Liver (tissue), 9 donors: Measurements from ENCODE around the gene MISP. TPM values are rescaled to one million over a fixed set of nuclear protein-coding genes. Genes with fewer than 3 reads are reported as not detected.

Experiments used
- DNase-seq: peaks from one replicate; pipeline ENCODE4 v3.0.0-alpha.2; 2017; ENCODE audit warnings: low spot score
- H3K27ac ChIP-seq, 2 donors: one replicate each; pipeline ENCODE4 v1.7.0; 2013; ENCODE audit warnings: inconsistent platforms in 2 of 2, low read length in 2 of 2, control low read depth in 1 of 2, low read depth in 1 of 2, mild to moderate bottlenecking in 1 of 2
- H3K27me3 ChIP-seq, 4 donors: one replicate each; pipeline versions ENCODE4 v1.6.1 to v1.7.0; 2013; ENCODE audit warnings: low read length in 3 of 4, inconsistent platforms in 1 of 4, mild to moderate bottlenecking in 1 of 4, moderate library complexity in 1 of 4; ENCODE audit not compliant: control insufficient read depth in 4 of 4, insufficient read depth in 4 of 4
- H3K36me3 ChIP-seq, 4 donors: one replicate each; pipeline versions ENCODE4 v1.6.1 to v1.7.0; 2013; ENCODE audit warnings: low read length in 3 of 4, mild to moderate bottlenecking in 3 of 4, low read depth in 1 of 4, moderate library complexity in 1 of 4; ENCODE audit not compliant: control insufficient read depth in 4 of 4, insufficient read depth in 3 of 4
- H3K4me1 ChIP-seq, 4 donors: one replicate each; pipeline versions ENCODE4 v1.6.1 to v1.7.0; 2013; ENCODE audit warnings: low read length in 3 of 4, mild to moderate bottlenecking in 3 of 4, moderate library complexity in 1 of 4; ENCODE audit not compliant: control insufficient read depth in 4 of 4, insufficient read depth in 4 of 4
- H3K4me3 ChIP-seq, 3 donors: one replicate each; pipeline versions ENCODE4 v1.6.1 to v1.7.0; 2013; ENCODE audit warnings: low read length in 3 of 3, control low read depth in 1 of 3, low read depth in 1 of 3, mild to moderate bottlenecking in 1 of 3
- H3K9ac ChIP-seq, 2 donors: one replicate each; pipeline ENCODE4 v1.7.0; 2013; ENCODE audit warnings: low read length in 2 of 2, mild to moderate bottlenecking in 2 of 2, moderate library complexity in 2 of 2, control low read depth in 1 of 2, low read depth in 1 of 2
- H3K9me3 ChIP-seq, 4 donors: one replicate each; pipeline versions ENCODE4 v1.6.1 to v1.7.0; 2013; ENCODE audit warnings: low read length in 3 of 4; ENCODE audit not compliant: control insufficient read depth in 4 of 4
- EGR1 ChIP-seq, 2 donors: IDR thresholded peaks; 2 replicates each; pipeline ENCODE4 v1.6.1; 2016 to 2018; ENCODE audit warnings: antibody characterized with exemption in 2 of 2, low read depth in 2 of 2
- GABPA ChIP-seq, 2 donors: IDR thresholded peaks in 1 of 2; conservative IDR thresholded peaks in 1 of 2; 2 replicates each; pipeline ENCODE4 v1.6.1; 2016; ENCODE audit warnings: antibody characterized with exemption in 2 of 2, mild to moderate bottlenecking in 1 of 2, moderate library complexity in 1 of 2
- RAD21 ChIP-seq, 2 donors: IDR thresholded peaks; 2 replicates each; pipeline ENCODE4 v1.6.1; 2016; ENCODE audit warnings: antibody characterized with exemption in 2 of 2, mild to moderate bottlenecking in 2 of 2
- RXRA ChIP-seq, 2 donors: IDR thresholded peaks; 2 replicates each; pipeline ENCODE4 v1.6.1; 2017 to 2018; ENCODE audit warnings: antibody characterized with exemption in 2 of 2, mild to moderate bottlenecking in 1 of 2
- TAF1 ChIP-seq: conservative IDR thresholded peaks from 2 replicates; pipeline ENCODE4 v1.6.1; 2016; ENCODE audit warnings: antibody characterized with exemption, mild to moderate bottlenecking
- whole genome bisulfite sequencing: extraction: QIAGEN DNeasy Blood & Tissue Kit; methylation state at CpG from one replicate; pipeline ENCODE4 v1.1.7; 2013; 5-methylcytosine and 5-hydroxymethylcytosine counted together
- polyA plus RNA-seq, 2 donors: library from polyadenylated mRNA; stranded (reverse) in 1 of 2; unstranded in 1 of 2; fragments of 200-250 nt in 1 of 2; fragments of >200 nt in 1 of 2; fragmentation: Nextera tagmentation in 1 of 2; extraction: Ambion mirVana in 1 of 2; gene quantifications; one replicate each; pipeline versions ENCODE4 v1.2.1 to v1.2.3, GENCODE V29; 2013 to 2015
- total RNA-seq, 2 donors: library from RNA; depleted of rRNA; stranded (reverse); fragments of >200 nt; gene quantifications; one replicate each; pipeline ENCODE4 v1.2.3, GENCODE V29; 2014
- TF ChIP-seq, protein P1 (sequence below): IDR thresholded peaks from 2 replicates; pipeline ENCODE4 v1.6.1; 2016; ENCODE audit warnings: antibody characterized with exemption, mild to moderate bottlenecking
- donor health status: healthy.
- donor health status: healthy.
- donor health status: healthy.
- donor health status: healthy.
- donor health status: healthy.

MISP gene
- total and polyA plus RNA-seq, 4 donors = 0.05 to 0.08 TPM; not detected in 2

DNA sequence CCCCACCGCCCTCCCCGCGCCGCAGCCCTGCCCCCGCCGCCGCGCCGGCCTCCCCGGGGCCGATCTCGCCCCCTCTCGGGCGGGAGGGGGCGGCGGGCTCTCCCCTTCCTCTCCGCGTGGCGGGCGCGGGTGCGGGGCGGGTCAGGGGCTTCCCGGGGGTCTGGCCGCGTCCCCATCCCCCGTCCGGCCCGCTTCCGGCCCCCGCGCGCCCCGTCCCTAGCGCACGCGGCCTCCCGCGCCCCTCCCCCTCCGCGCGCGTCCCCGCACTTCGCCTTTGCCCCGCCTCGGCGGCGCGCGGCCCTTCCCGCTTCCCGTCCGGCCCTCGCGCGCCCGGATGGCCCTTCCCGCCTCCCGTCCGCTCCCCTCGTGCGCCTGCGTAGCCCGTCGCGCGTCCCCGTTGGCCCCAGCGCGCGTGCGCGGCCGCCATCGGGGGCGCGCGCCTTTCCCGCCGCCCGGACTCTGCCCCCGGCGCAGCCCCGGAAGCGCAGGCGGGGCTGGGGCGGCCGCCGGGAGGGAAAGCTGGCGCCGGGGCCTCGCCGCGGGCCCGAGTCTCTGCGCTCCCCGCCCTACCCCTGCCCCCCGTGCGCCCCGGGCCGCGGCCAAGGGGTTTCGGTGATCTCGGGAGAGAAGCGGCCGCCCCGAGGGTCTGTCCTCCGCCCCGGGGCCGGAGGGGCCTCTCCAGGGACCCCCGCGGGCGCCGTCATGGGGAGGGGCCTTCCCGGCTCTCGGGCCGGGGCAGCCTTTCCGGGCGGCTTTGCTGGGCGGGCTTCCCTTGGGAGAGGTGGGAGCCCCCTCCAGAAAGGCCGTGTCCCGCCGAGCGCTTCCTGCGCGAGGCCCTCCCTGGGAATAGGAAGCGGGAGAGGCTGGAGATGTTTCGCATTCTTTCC lies 46.9 kb downstream of the MISP start:
- no peak for TF ChIP-seq RAD21 (IDR thresholded peaks at IDR 0.05)
- TF ChIP-seq GABPA (IDR thresholded peaks at IDR 0.05 in 1 of 2, conservative IDR thresholded peaks at IDR 0.05 in 1 of 2) = peak in 1 of 2 donors; percentile 10
- no peaks in the 10 kb centered on the region for H3K9me3 ChIP-seq
- peaks cover 0 to 6% (median 2%) of the 10 kb centered on the region in 4 donors for H3K36me3 ChIP-seq
- WGBS = under 1% methylated on average over 129 of the region's 129 CpGs
- peaks cover 11 to 49% (median 37%) of the 10 kb centered on the region in 4 donors for H3K4me1 ChIP-seq
- no peaks in the 10 kb centered on the region for H3K27me3 ChIP-seq
- peak overlapping the region; percentile 61 to 93 for H3K27ac ChIP-seq
- peak; percentile 86 for DNase-seq
- H3K9ac ChIP-seq = peak overlapping the region; percentile 71 to 94
- H3K4me3 ChIP-seq = peak overlapping the region; percentile 94 to 95 (median 95)

DNA sequence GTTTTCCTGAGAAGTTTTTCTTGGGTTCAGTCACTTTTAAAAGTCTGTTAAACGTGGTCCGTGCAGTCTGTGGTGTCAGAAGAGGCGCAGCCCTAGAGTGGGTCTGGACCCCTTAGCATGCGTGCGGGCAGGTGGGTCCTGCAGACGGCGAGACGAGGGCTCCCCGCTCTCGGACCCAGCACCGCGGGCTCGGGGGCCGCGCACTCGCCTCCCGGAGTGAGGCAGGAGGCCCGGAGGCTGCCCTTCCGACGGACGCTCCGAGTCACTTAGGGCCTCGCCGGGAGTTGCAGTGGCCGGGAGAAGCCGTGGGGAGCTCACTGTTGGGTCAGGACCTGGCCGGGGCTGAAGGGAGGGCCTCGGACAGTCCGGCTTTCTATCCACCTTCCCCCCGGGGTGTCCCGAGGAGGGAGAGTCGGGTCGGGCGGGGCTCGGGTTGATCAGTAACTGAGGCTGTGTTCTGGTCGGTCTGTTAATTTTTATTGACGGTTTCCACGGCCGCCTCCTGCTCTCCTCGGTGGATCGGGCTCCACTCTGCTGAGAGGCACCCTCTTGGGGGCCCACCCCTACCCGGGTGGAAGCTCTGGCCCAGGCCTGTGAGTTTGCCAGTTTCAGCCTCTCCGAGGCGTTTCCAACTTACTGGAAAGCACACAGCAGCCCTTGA lies 47.6 kb downstream of the MISP start:
- Histone ChIP-seq H3K4me1 (peaks cover 11 to 49% (median 39%) of the 10 kb centered on the region in 4 donors), H3K27me3 (no peaks in the 10 kb centered on the region), H3K36me3 (peaks cover 0 to 9% (median 6%) of the 10 kb centered on the region in 4 donors), H3K27ac (peak overlapping the region; percentile 20 to 72), H3K9me3 (no peaks in the 10 kb centered on the region), H3K9ac (peak overlapping the region; percentile 71 to 94), H3K4me3 (peak overlapping the region; percentile 94 to 95 (median 95))
- peak; percentile 72 for DNase-seq
- TF ChIP-seq, protein P1, sequence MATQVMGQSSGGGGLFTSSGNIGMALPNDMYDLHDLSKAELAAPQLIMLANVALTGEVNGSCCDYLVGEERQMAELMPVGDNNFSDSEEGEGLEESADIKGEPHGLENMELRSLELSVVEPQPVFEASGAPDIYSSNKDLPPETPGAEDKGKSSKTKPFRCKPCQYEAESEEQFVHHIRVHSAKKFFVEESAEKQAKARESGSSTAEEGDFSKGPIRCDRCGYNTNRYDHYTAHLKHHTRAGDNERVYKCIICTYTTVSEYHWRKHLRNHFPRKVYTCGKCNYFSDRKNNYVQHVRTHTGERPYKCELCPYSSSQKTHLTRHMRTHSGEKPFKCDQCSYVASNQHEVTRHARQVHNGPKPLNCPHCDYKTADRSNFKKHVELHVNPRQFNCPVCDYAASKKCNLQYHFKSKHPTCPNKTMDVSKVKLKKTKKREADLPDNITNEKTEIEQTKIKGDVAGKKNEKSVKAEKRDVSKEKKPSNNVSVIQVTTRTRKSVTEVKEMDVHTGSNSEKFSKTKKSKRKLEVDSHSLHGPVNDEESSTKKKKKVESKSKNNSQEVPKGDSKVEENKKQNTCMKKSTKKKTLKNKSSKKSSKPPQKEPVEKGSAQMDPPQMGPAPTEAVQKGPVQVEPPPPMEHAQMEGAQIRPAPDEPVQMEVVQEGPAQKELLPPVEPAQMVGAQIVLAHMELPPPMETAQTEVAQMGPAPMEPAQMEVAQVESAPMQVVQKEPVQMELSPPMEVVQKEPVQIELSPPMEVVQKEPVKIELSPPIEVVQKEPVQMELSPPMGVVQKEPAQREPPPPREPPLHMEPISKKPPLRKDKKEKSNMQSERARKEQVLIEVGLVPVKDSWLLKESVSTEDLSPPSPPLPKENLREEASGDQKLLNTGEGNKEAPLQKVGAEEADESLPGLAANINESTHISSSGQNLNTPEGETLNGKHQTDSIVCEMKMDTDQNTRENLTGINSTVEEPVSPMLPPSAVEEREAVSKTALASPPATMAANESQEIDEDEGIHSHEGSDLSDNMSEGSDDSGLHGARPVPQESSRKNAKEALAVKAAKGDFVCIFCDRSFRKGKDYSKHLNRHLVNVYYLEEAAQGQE = no peak
- TF ChIP-seq TAF1 = peak; percentile 68
- under 1% methylated on average over 44 of the region's 44 CpGs for WGBS

DNA sequence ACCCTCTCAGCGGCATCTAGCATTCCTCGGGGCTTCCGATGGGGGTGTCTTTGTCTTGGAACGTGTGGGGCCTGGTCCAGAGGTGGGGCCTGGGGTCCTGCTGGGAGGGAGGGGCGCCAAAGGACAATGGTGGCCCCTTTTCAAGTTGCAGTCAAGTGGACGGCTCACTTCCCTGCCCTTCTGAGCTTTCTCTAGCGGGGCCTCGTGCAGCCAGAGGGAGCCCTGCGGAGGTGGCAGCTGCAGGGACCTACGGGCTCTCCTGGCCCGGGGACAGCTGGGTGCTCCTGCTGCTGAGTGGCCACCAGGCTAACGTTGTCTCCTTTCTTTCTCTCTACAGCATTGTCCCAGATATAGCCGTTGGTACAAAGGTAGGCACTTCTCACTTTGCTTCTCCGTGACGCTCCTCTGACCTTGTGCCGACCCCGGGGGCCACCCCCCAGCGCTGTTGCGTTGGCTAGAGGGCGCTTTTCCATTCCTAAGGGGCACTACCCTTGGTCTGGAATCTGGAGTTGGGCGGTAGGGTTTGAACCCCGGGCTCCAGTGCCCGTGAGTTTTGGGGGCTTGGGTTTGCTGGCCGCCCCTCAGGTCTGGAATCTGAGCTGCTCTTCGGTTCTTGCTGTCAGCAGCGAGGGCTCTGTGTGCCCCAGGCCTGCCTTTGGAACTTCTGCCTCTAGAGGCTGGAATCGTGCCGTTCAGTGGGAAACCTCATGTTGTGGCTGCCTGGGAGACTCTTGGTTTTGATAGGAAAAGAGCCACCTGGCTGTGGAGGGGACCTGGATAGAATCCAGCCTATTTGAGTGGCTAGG lies 48.4 kb downstream of the MISP start:
- H3K36me3 ChIP-seq = peaks cover 3 to 16% (median 9%) of the 10 kb centered on the region in 4 donors
- peak overlapping the region; percentile 94 to 95 (median 95) for H3K4me3 ChIP-seq
- peak overlapping the region; percentile 65 to 94 for H3K9ac ChIP-seq
- H3K27ac ChIP-seq = peak overlapping the region; percentile 47 to 72
- H3K9me3 ChIP-seq = no peaks in the 10 kb centered on the region
- no peak for DNase-seq
- TF ChIP-seq RXRA (IDR thresholded peaks at IDR 0.05) = peak in 1 of 2 donors; percentile 30
- TF ChIP-seq EGR1 (IDR thresholded peaks at IDR 0.05; ENCODE audit: low read depth in 2 of 2) = no peak
- peaks cover 11 to 49% (median 39%) of the 10 kb centered on the region in 4 donors for H3K4me1 ChIP-seq
- 5% methylated on average over 28 of the region's 28 CpGs for WGBS
- no peaks in the 10 kb centered on the region for H3K27me3 ChIP-seq
